HG02642 (cell line): ENCODE data around the gene FAM90A1.
"Not testable (repeated sequence)": the region's sequence is repeated elsewhere in the genome, so short reads cannot be mapped to it uniquely, and the experiment has no call there.

Experiments
- ATAC-seq: cut with Tn5 transposase; IDR thresholded peaks from one replicate; pipeline ENCODE4 v1.9.1; 2021; ENCODE audit warnings: mild to moderate bottlenecking; ENCODE audit not compliant: unreplicated experiment, poor library complexity

FAM90A1 gene

GRCh38 chr12:8181271-8181670, 46.1 kb downstream of the FAM90A1 start:
- not testable (repeated sequence) for ATAC-seq

- ATAC-seq: not testable (repeated sequence)
Measured at GRCh38 chr12:8179989-8180585, 47.3 kb downstream of the FAM90A1 start.

- ATAC-seq: not testable (repeated sequence)
Measured at GRCh38 chr12:8172911-8173310, 54.5 kb downstream of the FAM90A1 start.
